B cell (primary cell): Measurements from ENCODE around the gene RGS14. TPM values are rescaled to one million over a fixed set of nuclear protein-coding genes. Genes with fewer than 3 reads are reported as not detected.
A peak's percentile ranks its signal among the peaks of the same experiment; 100 is the strongest.

Experiments used
- ATAC-seq: fragments of 200-7000 bp; cut with Tn5 transposase; one replicate; pipeline ENCODE4 v1.10.0; 2021; ENCODE audit warnings: low read depth, mild to moderate bottlenecking, moderate number of reproducible peaks, moderate library complexity
- CTCF ChIA-PET: fragments of 350-600 bp; sonication (Branson Sonifier 250); formaldehyde crosslinking; loops from one replicate; lab custom pipeline; 2021; ENCODE audit warnings: antibody characterized with exemption, inconsistent platforms; lab: Charles Lee
- POLR2A ChIA-PET: fragments of 350-600 bp; sonication (Branson Sonifier 250); formaldehyde crosslinking; loops from one replicate; lab custom pipeline; 2021; ENCODE audit warnings: antibody characterized with exemption; lab: Charles Lee
- DNase-seq: peaks from one replicate; pipeline ENCODE4 v3.0.0; 2013
- H2AFZ ChIP-seq: 2 replicates; pipeline ENCODE4 v1.6.1; 2012; ENCODE audit warnings: mild to moderate bottlenecking, low read depth, low read length; ENCODE audit not compliant: insufficient read depth, poor library complexity, severe bottlenecking
- H3K27ac ChIP-seq, 2 donors: 1 replicate in 1 of 2; 2 replicates in 1 of 2; pipeline ENCODE4 v1.5.1; 2012 to 2013; ENCODE audit warnings: low read length in 2 of 2, mild to moderate bottlenecking in 2 of 2, moderate library complexity in 1 of 2
- H3K27me3 ChIP-seq, 4 experiments: fragments of 200-600 bp in 1 of 4; sonication (generic) in 1 of 4; replicated peaks in 1 of 4; 1 replicate in 2 of 4; 2 replicates in 2 of 4; pipeline versions ENCODE4 v1.6.1 to v1.7.0; 2013 to 2016; ENCODE audit warnings: low read length in 3 of 4, mild to moderate bottlenecking in 2 of 4, mixed read lengths in 1 of 4, moderate library complexity in 1 of 4; ENCODE audit not compliant: insufficient read depth in 4 of 4, control insufficient read depth in 3 of 4; ENCODE audit errors: control extremely low read depth in 1 of 4
- H3K36me3 ChIP-seq, 2 experiments: replicated peaks in 1 of 2; 1 replicate in 1 of 2; 2 replicates in 1 of 2; pipeline versions ENCODE4 v1.6.1 to v1.7.1; 2013; ENCODE audit warnings: low read length in 1 of 2; ENCODE audit not compliant: insufficient read depth in 2 of 2, control insufficient read depth in 1 of 2; ENCODE audit errors: control extremely low read depth in 1 of 2, extremely low read depth in 1 of 2
- H3K4me1 ChIP-seq, 2 donors: fragments of 200-600 bp in 1 of 2; sonication (generic) in 1 of 2; 1 replicate in 1 of 2; 2 replicates in 1 of 2; pipeline versions ENCODE4 v1.5.1 to v1.6.1; 2013 to 2017; ENCODE audit warnings: low read length in 2 of 2; ENCODE audit not compliant: control insufficient read depth in 2 of 2, insufficient read depth in 2 of 2
- H3K4me2 ChIP-seq: replicated peaks from 2 replicates; pipeline ENCODE3; 2012; ENCODE audit warnings: mild to moderate bottlenecking, low read depth, low read length; ENCODE audit not compliant: poor library complexity, severe bottlenecking
- H3K4me3 ChIP-seq, 5 experiments: fragments of 200-600 bp in 1 of 5; sonication (generic) in 1 of 5; 1 replicate in 3 of 5; 2 replicates in 2 of 5; pipeline versions ENCODE4 v1.5.1 to v1.7.0; 2011 to 2016; ENCODE audit warnings: low read length in 4 of 5, mild to moderate bottlenecking in 4 of 5, low read depth in 2 of 5, control low read depth in 1 of 5, moderate library complexity in 1 of 5; ENCODE audit not compliant: insufficient read depth in 1 of 5; ENCODE audit errors: control extremely low read depth in 1 of 5, extremely low read depth in 1 of 5
- H3K79me2 ChIP-seq: fragments of 200-600 bp; sonication (generic); one replicate; pipeline ENCODE4 v1.6.0; 2016; ENCODE audit warnings: low read length; ENCODE audit not compliant: control insufficient read depth, insufficient read depth
- H3K9ac ChIP-seq: fragments of 200-600 bp; sonication (generic); 2 replicates; pipeline ENCODE4 v1.6.1; 2017; ENCODE audit warnings: mild to moderate bottlenecking, low read length, moderate library complexity
- H3K9me3 ChIP-seq, 3 donors: one replicate each; pipeline versions ENCODE4 v1.6.1 to v1.7.1; 2013; ENCODE audit warnings: low read length in 2 of 3; ENCODE audit not compliant: control insufficient read depth in 2 of 3, insufficient read depth in 1 of 3; ENCODE audit errors: control extremely low read depth in 1 of 3
- H4K20me1 ChIP-seq: 2 replicates; pipeline ENCODE4 v1.6.0; 2012; ENCODE audit warnings: mild to moderate bottlenecking, low read length; ENCODE audit not compliant: insufficient read depth, control insufficient read depth, poor library complexity, severe bottlenecking
- H3K27ac Mint-ChIP-seq: one replicate; pipeline ENCODE4 v1.8.0; 2021; ENCODE audit warnings: mixed read lengths
- H3K27me3 Mint-ChIP-seq: one replicate; pipeline ENCODE4 v1.8.0; 2021; ENCODE audit warnings: mixed read lengths
- H3K4me1 Mint-ChIP-seq: one replicate; pipeline ENCODE4 v1.8.0; 2021; ENCODE audit warnings: mixed read lengths
- H3K4me3 Mint-ChIP-seq: one replicate; pipeline ENCODE4 v1.8.0; 2021; ENCODE audit warnings: mixed read lengths
- H3K9me3 Mint-ChIP-seq: one replicate; pipeline ENCODE4 v1.8.0; 2022; ENCODE audit warnings: mixed read lengths; ENCODE audit not compliant: insufficient read depth
- EZH2 ChIP-seq: IDR thresholded peaks from 2 replicates; pipeline ENCODE4 v1.6.1; 2012; ENCODE audit warnings: borderline replicate concordance, low read depth, mild to moderate bottlenecking, moderate library complexity, low read length; ENCODE audit not compliant: insufficient read depth, poor library complexity, severe bottlenecking
- WGBS: methylation state at CpG from one replicate; pipeline ENCODE4 v1.1.5; 2013; ENCODE audit warnings: missing lambda C conversion rate; ENCODE audit not compliant: insufficient coverage; 5-methylcytosine and 5-hydroxymethylcytosine counted together
- intact Hi-C: fragments of 100-400 bp; cut with micrococcal nuclease; formaldehyde crosslinking; loops from one replicate; pipeline ENCODE4 v1.10.0; 2022
- polyA plus RNA-seq: library from polyadenylated mRNA; depleted of rRNA; stranded (reverse); fragments of >200 nt; gene quantifications from 2 replicates; pipeline ENCODE4 v1.2.3, GENCODE V29; 2012
- total RNA-seq, 2 donors: library from RNA; stranded (reverse); fragments of 120-200 nt in 1 of 2; gene quantifications; 1 replicate in 1 of 2; 2 replicates in 1 of 2; pipeline versions ENCODE4 v1.2.3 to v1.2.4, GENCODE V29; 2013 to 2022
- TF ChIP-seq, protein P1 (sequence below): fragments of 200-600 bp; IDR thresholded peaks from one replicate; pipeline ENCODE4 v1.8.0; 2022; ENCODE audit warnings: antibody characterized with exemption, mild to moderate bottlenecking

RGS14 gene
- total and polyA plus RNA-seq, 2 donors (not counting 1 experiment from before 2014, with no cell fraction given), result 85.8 to 184 TPM

DNA sequence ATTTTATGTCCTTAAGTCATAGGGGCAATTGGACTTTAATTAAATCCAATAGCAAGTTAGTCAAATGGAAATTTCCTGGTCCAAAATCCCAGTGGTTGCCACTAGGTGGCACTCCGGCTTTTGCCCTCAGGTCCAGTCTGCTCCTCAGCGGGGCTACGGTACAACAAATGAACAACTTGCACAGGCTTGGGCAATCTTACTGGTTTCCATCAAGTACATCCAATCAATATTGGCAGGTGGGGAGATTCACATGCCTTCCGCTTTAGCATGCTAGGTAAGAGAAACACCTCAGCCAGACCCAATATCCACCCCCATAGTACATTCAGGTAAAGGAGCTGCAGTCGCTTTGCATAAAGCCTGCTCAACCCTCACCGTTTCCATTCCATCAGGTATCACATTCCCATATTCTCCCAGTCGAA, 39.8 kb upstream of the RGS14 start:
- Histone ChIP-seq H3K27me3 (no peaks in the 10 kb centered on the region), H3K9ac (no peak overlapping the region), H3K4me3 (no peak overlapping the region), H3K4me2 (no peak overlapping the region), H3K4me1 (peaks cover 7 to 14% of the 10 kb centered on the region in 2 donors), H3K9me3 (no peaks in the 10 kb centered on the region), H3K79me2 (peaks cover 22% of the 10 kb centered on the region), H2AFZ (no peak overlapping the region), H4K20me1 (peaks cover 35% of the 10 kb centered on the region), H3K36me3 (peaks cover 0 to 1% of the 10 kb centered on the region in 2 experiments), H3K27ac (no peak overlapping the region)
- DNase-seq (peak; percentile 81), ATAC-seq (peak; percentile 78)
- WGBS, result 36% methylated on average over 7 of the region's 7 CpGs
- Mint-ChIP-seq H3K27me3 (no peaks in the 10 kb centered on the region), H3K27ac (no peak overlapping the region), H3K4me1 (peaks cover 25% of the 10 kb centered on the region), H3K9me3 (no peaks in the 10 kb centered on the region), H3K4me3 (no peak overlapping the region)
- POLR2A ChIA-PET, result interaction anchor here (0.7 kb wide), 1 partner anchor 12 kb away, joined by 3 read pairs; no protein-coding TSS in a partner anchor
- CTCF ChIA-PET, result interaction anchor here (0.7 to 3.5 kb wide), 24 partner anchors 9 to 280 kb away, joined by 3 to 34 read pairs (median 4); partner anchors contain the start of genes LMAN2, MXD3 and NSD1
- intact Hi-C loops, result loop anchor here (1.0 to 10.0 kb wide), 2 partner anchors 136 to 797 kb away; partner anchors contain the start of gene N4BP3
- no peak for TF ChIP-seq EZH2
- TF ChIP-seq, protein P1, sequence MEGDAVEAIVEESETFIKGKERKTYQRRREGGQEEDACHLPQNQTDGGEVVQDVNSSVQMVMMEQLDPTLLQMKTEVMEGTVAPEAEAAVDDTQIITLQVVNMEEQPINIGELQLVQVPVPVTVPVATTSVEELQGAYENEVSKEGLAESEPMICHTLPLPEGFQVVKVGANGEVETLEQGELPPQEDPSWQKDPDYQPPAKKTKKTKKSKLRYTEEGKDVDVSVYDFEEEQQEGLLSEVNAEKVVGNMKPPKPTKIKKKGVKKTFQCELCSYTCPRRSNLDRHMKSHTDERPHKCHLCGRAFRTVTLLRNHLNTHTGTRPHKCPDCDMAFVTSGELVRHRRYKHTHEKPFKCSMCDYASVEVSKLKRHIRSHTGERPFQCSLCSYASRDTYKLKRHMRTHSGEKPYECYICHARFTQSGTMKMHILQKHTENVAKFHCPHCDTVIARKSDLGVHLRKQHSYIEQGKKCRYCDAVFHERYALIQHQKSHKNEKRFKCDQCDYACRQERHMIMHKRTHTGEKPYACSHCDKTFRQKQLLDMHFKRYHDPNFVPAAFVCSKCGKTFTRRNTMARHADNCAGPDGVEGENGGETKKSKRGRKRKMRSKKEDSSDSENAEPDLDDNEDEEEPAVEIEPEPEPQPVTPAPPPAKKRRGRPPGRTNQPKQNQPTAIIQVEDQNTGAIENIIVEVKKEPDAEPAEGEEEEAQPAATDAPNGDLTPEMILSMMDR, result peak; percentile 94

DNA sequence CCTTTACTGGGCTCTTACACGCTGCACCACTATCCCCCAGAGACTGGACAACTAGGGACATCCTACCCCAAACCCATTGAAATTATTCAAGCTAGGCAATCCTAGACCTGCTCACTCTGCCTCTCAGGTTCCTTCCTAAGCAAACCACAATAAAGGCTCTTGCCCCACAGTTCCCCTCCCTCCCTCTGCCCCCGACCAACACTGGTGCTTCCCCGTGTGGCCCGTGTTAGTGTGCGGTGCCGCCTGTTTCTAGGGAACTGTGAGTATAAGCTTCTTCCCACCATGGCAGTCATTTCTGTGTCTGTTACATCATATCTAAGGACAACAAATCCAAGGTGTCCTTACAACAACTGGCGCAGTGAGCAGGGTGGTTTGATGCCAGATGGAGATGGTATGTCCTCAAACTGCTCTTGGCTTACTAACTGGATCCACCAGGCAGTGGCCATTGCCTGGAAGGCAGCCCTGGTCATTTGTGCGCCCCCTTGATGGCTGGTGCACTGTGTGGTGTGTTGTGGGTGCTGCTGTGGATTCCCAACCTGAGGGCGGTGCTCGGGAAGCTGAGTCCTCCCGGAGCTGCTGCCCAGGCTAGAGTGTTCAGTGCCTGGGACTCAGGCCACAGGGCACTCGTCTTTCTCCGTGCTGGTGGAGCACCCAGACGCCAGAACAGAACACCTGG, 37.7 kb upstream of the RGS14 start:
- H3K27ac ChIP-seq, result no peak overlapping the region
- no peaks in the 10 kb centered on the region for H3K9me3 ChIP-seq
- H4K20me1 ChIP-seq, result peaks cover 25% of the 10 kb centered on the region
- DNase-seq (no peak), ATAC-seq (no peak)
- WGBS, result 83% methylated on average over 8 of the region's 14 CpGs
- Mint-ChIP-seq H3K4me1 (peaks cover 23% of the 10 kb centered on the region), H3K9me3 (no peaks in the 10 kb centered on the region), H3K27ac (no peak overlapping the region), H3K4me3 (no peak overlapping the region), H3K27me3 (no peaks in the 10 kb centered on the region)
- no peak for TF ChIP-seq EZH2
- TF ChIP-seq, protein P1, result no peak
- H3K4me1 ChIP-seq, result peaks cover 6 to 12% of the 10 kb centered on the region in 2 donors
- no peak overlapping the region for H3K4me2 ChIP-seq
- H3K79me2 ChIP-seq, result peaks cover 16% of the 10 kb centered on the region
- H3K27me3 ChIP-seq, result no peaks in the 10 kb centered on the region
- CTCF ChIA-PET, result interaction anchor here (0.6 to 3.5 kb wide), 12 partner anchors 11 to 749 kb away, joined by 3 to 34 read pairs (median 3); partner anchors contain the start of gene MXD3
- H3K9ac ChIP-seq, result no peak overlapping the region
- POLR2A ChIA-PET, result no interaction called here
- no peak overlapping the region for H2AFZ ChIP-seq
- intact Hi-C loops, result loop anchor here (10.0 kb wide), 1 partner anchor 795 kb away; the partner anchor contains the start of gene N4BP3
- peaks cover 0 to 2% of the 10 kb centered on the region in 2 experiments for H3K36me3 ChIP-seq
- H3K4me3 ChIP-seq, result no peak overlapping the region
